DMS53 (cell line): ENCODE results near the gene WDR45.

ENCODE experiments used
- DNase-seq: peaks from one replicate; lab custom pipeline; 2025; lab: John Stamatoyannopoulos, UW

Gene WDR45

GRCh38 chrX:49073601-49074575, 5.8 kb downstream of the WDR45 start, which contains the start of gene PRAF2:
Gene PRAF2 (minus strand): TSS chrX:49074002. CDS start chrX:49073987, 15 bp downstream.
- peak; percentile 97 for DNase-seq

- no peak for DNase-seq
These were observed 7.0 kb downstream of the WDR45 start for GRCh38 chrX:49072712-49073095.

DNA sequence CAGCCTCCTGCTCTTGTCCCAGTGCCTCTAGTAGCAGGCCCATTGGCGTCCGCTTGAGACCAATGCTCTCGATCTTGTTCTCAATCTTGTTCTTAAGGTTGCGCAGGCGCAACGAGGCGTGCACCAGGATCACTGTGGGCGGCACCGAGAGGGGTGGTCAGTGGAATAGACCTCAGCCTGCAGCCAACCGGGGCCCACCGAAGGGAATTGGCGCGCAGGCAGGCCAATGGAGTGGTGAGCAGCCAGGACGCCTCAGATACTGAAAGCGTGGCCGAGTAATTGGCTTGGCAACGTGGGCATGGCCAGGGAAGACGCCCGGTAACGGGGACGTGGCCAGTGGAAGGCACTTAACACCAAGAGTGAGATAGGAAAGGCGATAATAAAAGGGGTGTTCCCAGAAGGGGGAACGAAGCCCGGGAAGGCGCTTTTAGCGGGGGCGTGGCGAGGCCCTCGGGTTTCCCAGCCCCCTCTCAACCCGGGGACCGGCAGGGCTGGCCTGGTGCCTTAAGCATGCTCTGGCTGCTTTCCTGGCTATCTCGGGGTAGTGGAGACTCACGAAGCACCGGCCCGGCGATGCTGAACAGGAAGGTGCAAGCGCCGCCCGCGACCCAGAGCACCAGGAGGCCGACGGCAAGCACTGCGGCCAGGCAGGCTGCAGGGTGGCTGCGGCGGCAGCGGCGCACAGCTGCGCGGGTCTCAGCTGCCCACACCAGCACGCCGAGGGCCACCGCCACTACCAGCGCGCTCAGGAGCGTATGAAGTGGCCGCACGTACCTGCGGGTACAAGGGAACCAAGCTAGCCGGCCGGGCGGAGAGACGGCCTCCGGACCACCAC, 7.6 kb downstream of the WDR45 start:
- DNase-seq = no peak

- no peak for DNase-seq
These were observed 8.7 kb downstream of the WDR45 start for GRCh38 chrX:49070988-49071387.

DNA sequence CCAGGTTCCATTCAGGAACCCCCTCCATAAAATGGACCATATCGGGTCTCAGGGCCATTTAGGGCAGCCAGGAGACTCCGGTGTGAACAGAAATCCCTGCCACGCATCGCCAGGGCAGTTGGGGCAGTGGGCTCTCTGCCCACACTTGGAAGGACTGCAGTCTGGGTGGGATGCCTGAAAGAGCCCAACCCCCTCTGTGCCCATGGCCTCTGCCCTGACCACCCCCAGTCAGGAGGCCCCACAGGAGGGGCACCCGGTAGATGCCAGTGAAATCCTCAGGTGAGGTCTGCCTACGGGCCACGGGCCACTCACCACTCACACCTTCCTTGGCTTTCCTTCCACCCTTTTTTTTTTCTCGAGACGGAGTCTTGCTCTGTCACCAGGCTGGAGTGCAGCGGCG, 10.6 kb downstream of the WDR45 start:
- no peak for DNase-seq

GRCh38 chrX:49067285-49068120, 12.2 kb downstream of the WDR45 start:
- no peak for DNase-seq

- DNase-seq = no peak
These were observed 13.0 kb downstream of the WDR45 start for GRCh38 chrX:49066690-49067089.

DNA sequence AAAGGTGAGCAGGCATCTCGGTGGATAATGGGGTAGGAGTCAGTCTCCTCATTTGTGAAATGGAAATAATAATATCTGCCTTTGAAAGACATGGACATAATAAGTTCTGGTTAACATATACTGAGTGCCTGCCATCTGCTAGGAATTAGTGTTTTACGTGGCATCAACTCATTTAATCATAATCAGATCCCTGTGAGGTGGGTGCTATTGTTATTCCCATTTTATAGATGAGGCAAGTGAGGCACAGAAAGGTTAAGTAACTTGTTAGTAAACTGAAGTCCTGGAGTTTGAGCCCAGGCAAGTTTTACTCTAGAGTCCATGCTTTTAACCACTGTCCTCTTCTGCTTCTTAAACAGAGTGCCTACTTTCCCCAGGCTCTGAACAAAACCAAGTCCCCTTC, 13.4 kb downstream of the WDR45 start:
- no peak for DNase-seq

- no peak for DNase-seq
These were observed 15.0 kb downstream of the WDR45 start for GRCh38 chrX:49064735-49065134.

GRCh38 chrX:49064303-49064702, 15.4 kb downstream of the WDR45 start:
- DNase-seq = no peak

- DNase-seq = no peak
These were observed 16.0 kb downstream of the WDR45 start for GRCh38 chrX:49063715-49064114.

DNA sequence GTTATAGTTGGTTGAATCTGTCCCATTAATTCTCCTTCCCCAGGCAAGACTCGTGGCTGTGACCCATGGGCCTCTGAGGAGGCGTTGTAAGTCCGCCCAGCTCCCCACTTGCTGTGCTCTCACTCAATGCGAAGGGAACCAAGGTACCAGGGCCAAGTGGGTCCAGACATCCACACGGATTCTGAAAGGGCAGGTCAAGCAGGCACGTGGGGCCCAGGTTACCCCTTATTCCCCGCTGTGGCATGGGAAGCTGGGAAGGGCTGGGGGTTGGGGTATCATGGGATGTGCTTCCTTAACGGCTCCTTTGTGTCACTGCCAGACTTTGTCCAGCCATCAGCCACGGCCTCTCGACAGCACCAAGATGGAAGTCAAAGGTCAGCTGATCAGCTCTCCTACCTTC, 17.8 kb downstream of the WDR45 start:
- no peak for DNase-seq

DNA sequence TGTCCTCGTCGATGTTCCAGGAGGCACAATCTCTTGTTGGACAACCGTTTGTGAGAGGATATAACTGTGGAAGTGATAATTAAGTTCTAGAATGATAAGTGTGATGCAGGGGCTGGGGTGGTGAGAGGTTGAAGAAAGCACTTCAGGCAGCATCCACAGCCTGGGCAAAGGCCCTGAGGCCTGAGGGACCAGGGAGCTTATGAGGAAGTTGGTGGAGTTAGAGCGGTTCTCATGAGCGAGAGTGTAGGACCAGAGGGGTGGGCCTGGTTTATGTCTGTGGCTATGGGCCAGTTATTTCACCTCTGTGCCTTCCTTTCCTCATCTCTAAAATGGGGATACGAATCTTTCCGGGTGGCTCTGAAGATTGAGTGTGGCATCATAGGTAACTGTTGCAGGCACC, 18.2 kb downstream of the WDR45 start:
- no peak for DNase-seq

DNA sequence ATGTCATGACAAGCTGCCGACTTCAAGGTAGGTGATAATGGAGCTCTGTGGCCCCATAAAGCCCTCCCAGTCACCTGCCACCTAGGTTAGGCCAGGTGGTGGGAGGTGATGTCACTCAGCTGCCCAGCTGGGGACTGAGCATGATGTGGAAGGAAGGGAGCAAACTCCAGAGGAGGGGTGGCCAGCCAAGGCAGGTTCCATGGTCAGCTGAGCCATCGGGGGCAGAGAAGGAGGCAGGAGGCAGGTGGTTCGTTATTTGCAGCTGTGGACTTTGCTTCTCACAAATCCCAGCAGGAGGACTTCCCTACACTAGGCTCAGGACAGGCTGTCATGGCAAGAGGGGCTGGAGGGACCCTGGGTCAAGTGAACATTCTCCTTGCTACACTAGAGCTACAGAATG, 18.8 kb downstream of the WDR45 start:
- peak; percentile 87 for DNase-seq

DNA sequence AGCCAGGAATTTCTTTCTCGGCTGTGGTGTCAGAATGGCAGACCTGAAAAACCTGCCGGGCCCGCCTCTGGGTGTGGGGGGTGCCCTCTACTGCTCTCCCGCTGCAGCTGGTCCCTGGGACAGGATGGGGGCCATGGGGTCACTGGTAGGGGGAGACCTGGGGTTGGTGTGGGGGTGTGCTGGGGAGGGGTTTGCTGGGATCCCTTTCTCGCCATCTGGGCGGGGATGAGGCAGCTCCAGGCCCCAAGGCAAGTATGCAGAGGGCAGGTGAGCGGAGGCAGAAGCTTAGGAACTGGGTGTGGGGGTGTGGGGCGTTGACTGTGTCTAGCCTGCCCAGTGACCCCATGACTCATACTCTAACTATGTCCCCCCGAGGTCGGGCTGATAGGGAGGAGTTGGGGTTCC, 20.0 kb downstream of the WDR45 start:
- DNase-seq = no peak

DNA sequence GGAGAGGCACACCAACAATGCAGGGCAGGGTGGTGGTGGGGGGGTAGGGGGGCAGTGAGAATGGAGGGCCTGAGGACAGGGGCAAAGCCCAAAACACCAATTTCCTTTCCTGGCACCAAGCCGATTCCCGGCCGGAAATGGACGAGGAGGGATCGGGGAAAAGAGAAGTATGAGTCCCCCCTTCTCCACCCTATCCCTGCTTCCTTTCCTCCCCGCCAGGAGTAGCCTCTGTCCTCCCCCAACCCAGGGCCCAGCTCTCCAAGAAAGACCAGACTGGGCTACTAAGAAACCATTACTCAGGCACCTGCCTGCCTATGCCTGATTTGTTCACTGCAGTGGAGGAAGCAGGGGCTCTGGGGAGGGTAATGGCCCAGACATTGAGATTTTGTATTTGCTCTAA, 20.5 kb downstream of the WDR45 start:
- no peak for DNase-seq

GRCh38 chrX:49058794-49059193, 20.9 kb downstream of the WDR45 start, which contains the start of gene CCDC120:
Gene CCDC120 (plus strand): TSS chrX:49058999. CDS start chrX:49062042, 3,043 bp downstream.
- DNase-seq = peak; percentile 20

DNA sequence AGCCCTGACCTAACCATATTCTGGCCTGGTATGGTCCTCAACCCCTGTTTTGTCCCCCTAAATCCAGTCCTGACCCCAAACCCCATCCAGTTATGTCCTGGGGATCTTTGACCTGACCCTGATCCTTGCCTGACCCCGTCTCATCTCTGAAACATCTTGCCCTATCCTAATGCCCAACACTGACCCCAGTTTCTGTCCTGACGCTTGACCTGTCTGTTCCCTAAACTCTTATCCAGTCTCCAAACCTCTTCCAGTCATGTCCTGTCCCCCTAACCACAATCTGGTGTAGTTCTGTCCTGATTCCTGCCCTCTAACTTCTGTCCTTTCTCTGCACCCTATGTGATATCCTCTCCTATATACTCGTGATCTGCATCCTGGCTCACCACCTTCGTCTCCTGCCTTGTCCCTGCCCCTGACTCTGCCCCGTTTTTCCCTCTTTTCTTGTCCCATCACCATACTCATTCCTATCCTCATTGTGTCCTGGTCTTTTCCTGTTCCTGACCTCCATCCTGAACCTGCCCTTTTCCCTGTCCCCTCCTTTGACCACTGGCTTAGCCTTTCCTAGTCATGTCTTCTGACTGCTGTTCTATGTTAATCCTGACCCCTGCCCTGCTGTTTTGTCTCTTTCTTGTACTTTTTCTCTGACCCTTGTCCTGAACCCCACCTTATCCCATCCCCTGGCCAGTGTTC, 25.5 kb downstream of the WDR45 start:
- no peak for DNase-seq

- DNase-seq = peak; percentile 79
These were observed 26.2 kb downstream of the WDR45 start for GRCh38 chrX:49053223-49054072.

- DNase-seq = no peak
These were observed 35.8 kb downstream of the WDR45 start for GRCh38 chrX:49043987-49044281.
